ENCODE results near the gene RBM33.
"Not testable (repeated sequence)": the region's sequence is repeated elsewhere in the genome, so short reads cannot be mapped to it uniquely, and the experiment has no call there.

DNA sequence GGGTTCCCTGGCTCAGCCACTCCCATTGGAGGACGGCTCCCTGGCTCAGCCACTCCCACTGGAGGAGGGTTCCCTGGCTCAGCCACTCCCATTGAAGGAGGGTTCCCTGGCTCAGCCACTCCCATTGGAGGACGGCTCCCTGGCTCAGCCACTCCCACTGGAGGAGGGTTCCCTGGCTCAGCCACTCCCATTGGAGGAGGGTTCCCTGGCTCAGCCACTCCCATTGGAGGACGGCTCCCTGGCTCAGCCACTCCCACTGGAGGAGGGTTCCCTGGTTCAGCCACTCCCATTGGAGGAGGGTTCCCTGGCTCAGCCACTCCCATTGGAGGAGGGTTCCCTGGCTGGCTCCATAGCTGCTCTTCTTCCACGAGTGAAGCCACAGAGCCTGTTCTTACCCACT is 173.1 kb downstream of the RBM33 start:
- TF ChIP-seq, protein P1, sequence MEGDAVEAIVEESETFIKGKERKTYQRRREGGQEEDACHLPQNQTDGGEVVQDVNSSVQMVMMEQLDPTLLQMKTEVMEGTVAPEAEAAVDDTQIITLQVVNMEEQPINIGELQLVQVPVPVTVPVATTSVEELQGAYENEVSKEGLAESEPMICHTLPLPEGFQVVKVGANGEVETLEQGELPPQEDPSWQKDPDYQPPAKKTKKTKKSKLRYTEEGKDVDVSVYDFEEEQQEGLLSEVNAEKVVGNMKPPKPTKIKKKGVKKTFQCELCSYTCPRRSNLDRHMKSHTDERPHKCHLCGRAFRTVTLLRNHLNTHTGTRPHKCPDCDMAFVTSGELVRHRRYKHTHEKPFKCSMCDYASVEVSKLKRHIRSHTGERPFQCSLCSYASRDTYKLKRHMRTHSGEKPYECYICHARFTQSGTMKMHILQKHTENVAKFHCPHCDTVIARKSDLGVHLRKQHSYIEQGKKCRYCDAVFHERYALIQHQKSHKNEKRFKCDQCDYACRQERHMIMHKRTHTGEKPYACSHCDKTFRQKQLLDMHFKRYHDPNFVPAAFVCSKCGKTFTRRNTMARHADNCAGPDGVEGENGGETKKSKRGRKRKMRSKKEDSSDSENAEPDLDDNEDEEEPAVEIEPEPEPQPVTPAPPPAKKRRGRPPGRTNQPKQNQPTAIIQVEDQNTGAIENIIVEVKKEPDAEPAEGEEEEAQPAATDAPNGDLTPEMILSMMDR (optimal IDR thresholded peaks at IDR 0.05 in 1 of 3, IDR thresholded peaks at IDR 0.05 in 1 of 3, conservative IDR thresholded peaks at IDR 0.05 in 1 of 3; ENCODE audit: extremely low read depth in 1 of 3, insufficient read depth in 2 of 3, low read length in 3 of 3), result not testable (repeated sequence)
- not testable (repeated sequence) for TF ChIP-seq EZH2 (IDR thresholded peaks at IDR 0.05; ENCODE audit: low read length)
